Left lung (tissue), 10 donors: ENCODE data around the gene DNPH1. TPM values are rescaled to one million over a fixed set of nuclear protein-coding genes. Genes with fewer than 3 reads are reported as not detected.
A peak's percentile ranks its signal among the peaks of the same experiment; 100 is the strongest.

Experiments used
- ATAC-seq: fragments of 200-7000 bp; cut with Tn5 transposase; one replicate; pipeline ENCODE4 v1.9.1; 2020; ENCODE audit warnings: moderate library complexity
- DNase-seq, 4 donors: peaks; one replicate each; pipeline ENCODE4 v3.0.0-alpha.2; 2013 to 2020
- H3K27ac ChIP-seq, 2 donors: fragments of 200-600 bp; sonication (generic) in 1 of 2; one replicate each; pipeline versions ENCODE4 v1.5.0 to v1.8.0; 2020 to 2021
- H3K27me3 ChIP-seq, 2 donors: fragments of 200-600 bp; sonication (generic) in 1 of 2; one replicate each; pipeline versions ENCODE4 v1.5.0 to v1.8.0; 2020 to 2021
- H3K36me3 ChIP-seq, 2 donors: fragments of 200-600 bp; sonication (generic) in 1 of 2; one replicate each; pipeline versions ENCODE4 v1.5.0 to v1.8.0; 2020 to 2021
- H3K4me1 ChIP-seq, 2 donors: fragments of 200-600 bp; one replicate each; pipeline ENCODE4 v1.8.0; 2021
- H3K4me3 ChIP-seq, 2 donors: fragments of 200-600 bp; sonication (generic) in 1 of 2; one replicate each; pipeline versions ENCODE4 v1.5.0 to v1.8.0; 2020 to 2021; ENCODE audit warnings: mild to moderate bottlenecking in 1 of 2
- H3K9me3 ChIP-seq, 2 donors: fragments of 200-600 bp; sonication (generic) in 1 of 2; one replicate each; pipeline versions ENCODE4 v1.5.0 to v1.8.0; 2020 to 2021
- intact Hi-C, 2 donors: fragments of 100-400 bp; cut with DNase I; formaldehyde crosslinking; loops; one replicate each; pipeline versions ENCODE4 v1.11.2 to v1.14.2; 2022
- polyA plus RNA-seq, 6 donors: library from polyadenylated mRNA; unstranded; fragments of 120-200 nt; gene quantifications; one replicate each; pipeline ENCODE4 v1.2.1, GENCODE V29; 2013; ENCODE audit not compliant: insufficient read length in 6 of 6
- total RNA-seq, 2 donors: library from RNA; stranded (reverse); fragmentation: NEBNext Ultra II Directional; extraction: Animal tissue kit (Norgen Biotek cat#: 25700); gene quantifications; one replicate each; pipeline ENCODE4 v1.2.1, GENCODE V29; 2021
- TF ChIP-seq, protein P1 (sequence below), 2 donors: fragments of 200-600 bp; sonication (generic) in 1 of 2; IDR thresholded peaks; one replicate each; pipeline versions ENCODE4 v1.5.0 to v1.8.0; 2021; ENCODE audit warnings: antibody characterized with exemption in 2 of 2
- donor health status: DM: no; HTN: yes; CAD: no.
- donor health status: DM: no; HTN: no; CAD: no.

Gene DNPH1
- total and polyA plus RNA-seq, 8 donors, result 26.4 to 49.6 (median 32.9) TPM

DNA sequence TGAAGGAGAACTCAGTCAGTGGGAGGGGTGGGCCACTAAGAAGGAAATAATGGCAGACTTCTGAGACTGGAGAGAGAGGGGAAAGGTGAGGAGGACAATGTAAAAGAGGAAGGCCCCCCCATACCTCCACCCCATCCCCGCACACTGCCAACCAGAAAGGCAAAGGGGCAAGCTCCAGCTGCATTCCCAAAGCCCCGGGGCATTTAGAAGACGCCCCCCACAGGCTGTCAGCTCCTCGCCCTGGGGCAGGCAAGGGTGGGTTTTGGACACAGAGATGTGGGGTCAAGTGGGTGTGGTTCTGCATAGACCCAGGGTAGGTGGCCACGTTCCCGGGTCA, 48.0 kb upstream of the DNPH1 start:
- Histone ChIP-seq H3K36me3 (no peaks in the 10 kb centered on the region), H3K4me3 (no peak overlapping the region), H3K27ac (no peak overlapping the region), H3K9me3 (no peaks in the 10 kb centered on the region), H3K4me1 (peaks cover 0 to 16% of the 10 kb centered on the region in 2 donors), H3K27me3 (peaks cover 17 to 77% of the 10 kb centered on the region in 2 donors)
- no peak for DNase-seq
- intact Hi-C loops, result no loop called here
- no peak for ATAC-seq
- TF ChIP-seq, protein P1, sequence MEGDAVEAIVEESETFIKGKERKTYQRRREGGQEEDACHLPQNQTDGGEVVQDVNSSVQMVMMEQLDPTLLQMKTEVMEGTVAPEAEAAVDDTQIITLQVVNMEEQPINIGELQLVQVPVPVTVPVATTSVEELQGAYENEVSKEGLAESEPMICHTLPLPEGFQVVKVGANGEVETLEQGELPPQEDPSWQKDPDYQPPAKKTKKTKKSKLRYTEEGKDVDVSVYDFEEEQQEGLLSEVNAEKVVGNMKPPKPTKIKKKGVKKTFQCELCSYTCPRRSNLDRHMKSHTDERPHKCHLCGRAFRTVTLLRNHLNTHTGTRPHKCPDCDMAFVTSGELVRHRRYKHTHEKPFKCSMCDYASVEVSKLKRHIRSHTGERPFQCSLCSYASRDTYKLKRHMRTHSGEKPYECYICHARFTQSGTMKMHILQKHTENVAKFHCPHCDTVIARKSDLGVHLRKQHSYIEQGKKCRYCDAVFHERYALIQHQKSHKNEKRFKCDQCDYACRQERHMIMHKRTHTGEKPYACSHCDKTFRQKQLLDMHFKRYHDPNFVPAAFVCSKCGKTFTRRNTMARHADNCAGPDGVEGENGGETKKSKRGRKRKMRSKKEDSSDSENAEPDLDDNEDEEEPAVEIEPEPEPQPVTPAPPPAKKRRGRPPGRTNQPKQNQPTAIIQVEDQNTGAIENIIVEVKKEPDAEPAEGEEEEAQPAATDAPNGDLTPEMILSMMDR (IDR thresholded peaks at IDR 0.05), result no peak

DNA sequence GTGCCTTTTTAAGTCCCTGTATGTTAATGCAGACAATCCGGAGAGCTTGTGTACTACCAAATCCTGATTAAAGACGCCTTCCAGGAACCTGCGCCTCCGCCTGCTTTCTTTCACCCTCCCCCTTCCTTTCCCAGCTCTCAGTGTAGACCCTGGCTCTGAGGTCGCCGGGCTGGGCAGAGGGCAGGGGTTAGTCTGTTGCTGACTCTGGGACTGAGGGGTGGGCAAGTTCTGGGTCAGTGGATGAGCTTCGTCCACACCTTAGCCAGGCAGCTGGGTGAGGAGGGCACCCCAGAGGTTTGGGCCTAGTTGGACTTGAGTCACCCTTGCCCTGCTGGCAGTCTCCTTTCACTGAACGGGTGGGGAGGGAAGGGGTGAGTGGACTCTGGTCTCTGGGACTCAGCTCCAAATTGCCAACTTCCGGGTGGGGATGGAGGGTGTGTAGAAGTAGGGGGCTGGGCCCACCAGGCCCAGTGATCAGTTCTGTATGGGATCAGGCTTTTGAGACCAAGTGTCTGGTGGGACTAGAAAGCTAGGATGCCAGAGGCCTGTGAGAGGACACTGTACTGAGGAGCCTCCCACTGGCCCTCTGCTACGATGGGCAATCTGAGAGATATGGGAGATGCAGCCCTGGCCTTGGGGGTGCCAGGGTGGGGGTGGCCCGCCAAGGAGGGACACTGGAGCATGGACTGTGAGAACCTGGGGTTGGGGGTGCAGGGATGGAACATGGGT, 47.5 kb upstream of the DNPH1 start:
- DNase-seq (no peak), ATAC-seq (no peak)
- TF ChIP-seq, protein P1 (IDR thresholded peaks at IDR 0.05), result no peak
- H3K4me3 ChIP-seq, result no peak overlapping the region
- no peaks in the 10 kb centered on the region for H3K9me3 ChIP-seq
- H3K27ac ChIP-seq, result no peak overlapping the region
- H3K36me3 ChIP-seq, result no peaks in the 10 kb centered on the region
- intact Hi-C loops, result no loop called here
- peaks cover 17 to 79% of the 10 kb centered on the region in 2 donors for H3K27me3 ChIP-seq
- H3K4me1 ChIP-seq, result peaks cover 0 to 16% of the 10 kb centered on the region in 2 donors

DNA sequence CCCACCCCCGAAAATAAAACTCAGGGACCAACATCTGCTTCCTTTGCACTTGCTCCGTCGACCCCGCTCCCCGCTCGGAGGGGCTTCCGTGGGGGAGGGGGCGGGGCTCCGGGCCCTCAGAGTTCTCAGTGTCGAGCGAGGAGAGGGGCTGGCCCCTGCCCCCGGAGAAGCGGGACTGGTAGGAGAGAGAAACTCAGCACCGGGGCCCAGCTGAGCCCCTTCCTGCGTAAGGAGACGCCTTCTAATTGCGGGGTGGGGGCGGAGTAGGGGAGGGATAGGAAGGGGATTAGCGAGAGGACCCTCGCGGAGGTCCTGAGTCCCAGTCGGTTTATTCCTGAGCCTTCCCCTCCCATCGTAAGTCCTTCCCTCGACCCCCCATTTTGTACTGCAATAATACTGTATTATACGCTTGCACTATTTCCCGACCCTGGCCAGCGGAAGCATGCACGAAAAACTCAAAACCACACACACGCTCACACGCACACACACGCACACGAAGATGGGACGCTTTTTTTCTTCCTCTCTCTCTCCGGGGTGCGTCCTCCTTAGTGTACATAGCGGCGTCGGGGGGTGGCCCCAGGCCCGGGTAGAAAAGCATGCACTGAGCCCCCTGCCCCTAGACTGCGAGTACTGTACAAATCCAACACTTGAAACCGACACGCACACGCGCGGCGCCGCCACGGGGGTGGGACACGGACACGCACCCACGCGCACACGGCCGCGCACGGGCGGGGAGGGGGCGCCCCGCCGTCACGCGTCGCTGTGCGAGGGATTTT, 46.7 kb upstream of the DNPH1 start:
- TF ChIP-seq, protein P1 (IDR thresholded peaks at IDR 0.05), result no peak
- no peak for DNase-seq
- intact Hi-C loops, result no loop called here
- no peak overlapping the region for H3K4me3 ChIP-seq
- ATAC-seq, result no peak
- H3K4me1 ChIP-seq, result peaks cover 0 to 16% of the 10 kb centered on the region in 2 donors
- no peaks in the 10 kb centered on the region for H3K9me3 ChIP-seq
- no peak overlapping the region for H3K27ac ChIP-seq
- H3K36me3 ChIP-seq, result no peaks in the 10 kb centered on the region
- H3K27me3 ChIP-seq, result peaks cover 17 to 78% of the 10 kb centered on the region in 2 donors

DNA sequence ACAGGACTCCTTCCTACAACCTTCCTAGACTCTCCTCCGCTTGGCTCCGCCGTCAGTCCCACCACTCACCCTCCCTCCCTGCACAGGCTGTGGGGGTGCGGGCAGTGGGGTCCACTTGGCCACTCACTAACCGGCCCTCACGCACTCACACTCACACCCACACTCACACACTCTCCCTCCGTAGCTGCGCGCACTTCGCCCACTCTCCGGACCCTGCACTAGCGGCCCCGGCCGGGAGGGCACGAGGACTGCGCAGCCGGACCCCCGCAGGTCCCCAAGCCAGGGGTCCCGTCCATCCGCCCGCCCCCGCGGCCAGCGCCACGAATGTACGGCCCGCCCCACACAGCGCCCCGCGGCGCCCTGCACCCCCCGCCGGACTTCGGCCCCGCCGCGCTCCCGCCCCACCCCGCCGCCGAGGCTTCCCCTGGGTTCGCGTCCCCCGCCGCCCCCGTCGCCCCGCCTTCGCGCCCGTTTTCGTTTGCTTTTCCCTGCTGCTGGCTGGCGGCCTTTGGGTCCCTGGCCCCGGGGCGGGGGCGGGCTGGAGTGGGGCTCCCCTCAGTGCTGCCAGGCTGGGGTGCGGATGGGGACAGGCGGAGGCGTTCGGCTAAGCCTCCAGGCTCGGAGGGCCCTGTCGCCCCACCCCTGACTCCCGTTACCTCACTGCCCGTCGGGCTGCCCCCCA, 45.8 kb upstream of the DNPH1 start:
- DNase-seq, result peak in 1 of 4 donors; percentile 78

More for the DNA sequence above, 45.8 kb upstream of the DNPH1 start:
- peak; percentile 32 for ATAC-seq
- intact Hi-C loops, result no loop called here
- no peaks in the 10 kb centered on the region for H3K36me3 ChIP-seq
- peak overlapping the region; percentile 22 to 30 for H3K4me3 ChIP-seq
- TF ChIP-seq, protein P1 (IDR thresholded peaks at IDR 0.05), result no peak
- no peak overlapping the region for H3K27ac ChIP-seq
- no peaks in the 10 kb centered on the region for H3K9me3 ChIP-seq
- peaks cover 0 to 16% of the 10 kb centered on the region in 2 donors for H3K4me1 ChIP-seq
- H3K27me3 ChIP-seq, result peaks cover 17 to 76% of the 10 kb centered on the region in 2 donors
